Chondrocyte (in vitro differentiated cells): Measurements from ENCODE around the gene AGXT. TPM values are rescaled to one million over a fixed set of nuclear protein-coding genes. Genes with fewer than 3 reads are reported as not detected.

Source experiments
- DNase-seq: peaks from one replicate; pipeline ENCODE4 v3.0.0; 2021; ENCODE audit warnings: mixed read lengths, low spot score
- H3K27ac Mint-ChIP-seq: one replicate; pipeline ENCODE4 v1.8.0; 2021; ENCODE audit warnings: mild to moderate bottlenecking, moderate library complexity, mixed read lengths; ENCODE audit not compliant: unreplicated experiment
- H3K27me3 Mint-ChIP-seq: 2 replicates; pipeline ENCODE4 v1.8.0; 2021; ENCODE audit warnings: low read depth, mixed read lengths
- H3K36me3 Mint-ChIP-seq: 2 replicates; pipeline ENCODE4 v1.8.0; 2021; ENCODE audit warnings: low read depth, mixed read lengths
- H3K4me1 Mint-ChIP-seq: 2 replicates; pipeline ENCODE4 v1.8.0; 2021; ENCODE audit warnings: low read depth, mild to moderate bottlenecking, mixed read lengths
- H3K4me3 Mint-ChIP-seq: one replicate; pipeline ENCODE4 v1.8.0; 2021; ENCODE audit warnings: mild to moderate bottlenecking, moderate library complexity, mixed read lengths; ENCODE audit not compliant: unreplicated experiment
- H3K9me3 Mint-ChIP-seq: 2 replicates; pipeline ENCODE4 v1.8.0; 2021; ENCODE audit warnings: low read depth, mixed read lengths
- CTCF ChIP-seq: fragments of 200-600 bp; sonication (generic); IDR thresholded peaks from 2 replicates; pipeline ENCODE4 v1.5.0; 2021; ENCODE audit warnings: antibody characterized with exemption, mild to moderate bottlenecking, moderate library complexity
- total RNA-seq: library from RNA; stranded (reverse); gene quantifications from 3 replicates; pipeline ENCODE4 v1.2.1, GENCODE V29; 2021

Gene AGXT
- total RNA-seq, 1 donor from 2014 or later, result not detected

GRCh38 chr2:240865391-240865790 is 3.2 kb upstream of the AGXT start:
- H3K27ac Mint-ChIP-seq, result no peak overlapping the region
- no peaks in the 10 kb centered on the region for H3K36me3 Mint-ChIP-seq
- no peak overlapping the region for H3K4me3 Mint-ChIP-seq
- H3K4me1 Mint-ChIP-seq, result no peaks in the 10 kb centered on the region
- TF ChIP-seq CTCF, result no peak
- DNase-seq, result no peak
- H3K9me3 Mint-ChIP-seq, result no peaks in the 10 kb centered on the region
- H3K27me3 Mint-ChIP-seq, result peaks cover 47% of the 10 kb centered on the region

- no peaks in the 10 kb centered on the region for H3K36me3 Mint-ChIP-seq
- DNase-seq, result peak; percentile 81
- H3K4me1 Mint-ChIP-seq, result no peaks in the 10 kb centered on the region
- H3K4me3 Mint-ChIP-seq, result no peak overlapping the region
- peaks cover 40% of the 10 kb centered on the region for H3K27me3 Mint-ChIP-seq
- H3K9me3 Mint-ChIP-seq, result no peaks in the 10 kb centered on the region
- no peak for TF ChIP-seq CTCF
- no peak overlapping the region for H3K27ac Mint-ChIP-seq
These were observed 708 bp downstream of the AGXT start for GRCh38 chr2:240869109-240869955.

- Mint-ChIP-seq H3K4me1 (no peaks in the 10 kb centered on the region), H3K4me3 (no peak overlapping the region), H3K9me3 (no peaks in the 10 kb centered on the region), H3K27ac (no peak overlapping the region), H3K27me3 (peaks cover 34% of the 10 kb centered on the region), H3K36me3 (no peaks in the 10 kb centered on the region)
- TF ChIP-seq CTCF, result no peak
- DNase-seq, result peak; percentile 68
These were observed 1.6 kb downstream of the AGXT start for GRCh38 chr2:240869956-240870875.

- Mint-ChIP-seq H3K27me3 (peaks cover 27% of the 10 kb centered on the region), H3K4me3 (no peak overlapping the region), H3K36me3 (no peaks in the 10 kb centered on the region), H3K4me1 (no peaks in the 10 kb centered on the region), H3K27ac (no peak overlapping the region), H3K9me3 (no peaks in the 10 kb centered on the region)
- peak; percentile 82 for DNase-seq
- TF ChIP-seq CTCF, result no peak
These were observed 2.7 kb downstream of the AGXT start for GRCh38 chr2:240871071-240871958.
